Body of pancreas (tissue), 4 donors: Measurements from ENCODE around the gene MCRIP1.

ENCODE experiments used
- CTCF ChIP-seq, 7 experiments: fragments of 450-650 bp in 4 of 7; fragments of 200-600 bp in 3 of 7; sonication (generic) in 3 of 7; IDR thresholded peaks; one replicate each; pipeline ENCODE4 v1.5.1; 2016 to 2019; ENCODE audit warnings: antibody characterized with exemption in 7 of 7
- POLR2A ChIP-seq, 3 donors: fragments of 450-650 bp; IDR thresholded peaks; one replicate each; pipeline ENCODE4 v1.6.1; 2016; ENCODE audit warnings: antibody characterized with exemption in 3 of 3, mild to moderate bottlenecking in 2 of 3

- TF ChIP-seq CTCF (IDR thresholded peaks at IDR 0.05): no peak
- TF ChIP-seq POLR2A (IDR thresholded peaks at IDR 0.05): no peak
These were observed 39.0 kb downstream of the MCRIP1 start for GRCh38 chr17:81794074-81794476.
